IPS-11a (cell line): ENCODE results near the gene GPA33.

Experiments
- H3K4me3 ChIP-seq: one replicate; pipeline ENCODE4 v1.5.1; 2013; ENCODE audit warnings: low read depth, low read length, control low read depth

The GPA33 gene

DNA sequence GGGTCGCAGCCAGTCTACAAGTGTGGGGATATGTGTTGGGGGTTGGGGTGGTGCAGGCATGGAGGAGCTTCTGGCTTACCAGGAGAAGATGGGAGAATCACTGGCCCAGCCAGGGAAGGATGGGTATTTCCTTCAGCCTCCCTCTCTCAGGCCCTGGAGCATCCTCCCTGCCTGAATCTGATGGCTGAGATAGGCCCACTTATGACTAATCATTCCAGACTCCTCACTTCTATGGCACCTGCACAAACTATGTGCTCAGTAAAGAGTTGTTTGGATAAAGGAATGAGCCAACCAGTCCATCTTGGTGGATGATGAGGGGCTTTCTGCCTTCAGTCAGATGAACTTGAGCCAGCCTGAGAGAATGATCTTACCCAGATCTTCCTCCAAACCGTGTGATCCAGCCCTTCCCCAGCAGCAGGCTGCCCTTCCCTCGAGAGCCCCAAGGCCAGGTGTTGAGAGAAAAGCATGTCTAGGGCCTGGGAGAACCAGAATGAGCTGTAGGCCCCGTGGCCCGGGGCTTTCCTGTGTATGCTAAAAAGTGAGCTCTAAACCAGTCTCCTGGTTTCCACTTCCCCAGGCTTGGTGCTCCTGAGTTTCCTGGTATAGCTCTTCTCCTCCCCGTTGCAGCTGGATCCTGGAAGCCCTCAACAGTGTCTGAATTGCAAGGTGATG lies 1.3 kb downstream of the GPA33 start:
- no peak overlapping the region for H3K4me3 ChIP-seq

DNA sequence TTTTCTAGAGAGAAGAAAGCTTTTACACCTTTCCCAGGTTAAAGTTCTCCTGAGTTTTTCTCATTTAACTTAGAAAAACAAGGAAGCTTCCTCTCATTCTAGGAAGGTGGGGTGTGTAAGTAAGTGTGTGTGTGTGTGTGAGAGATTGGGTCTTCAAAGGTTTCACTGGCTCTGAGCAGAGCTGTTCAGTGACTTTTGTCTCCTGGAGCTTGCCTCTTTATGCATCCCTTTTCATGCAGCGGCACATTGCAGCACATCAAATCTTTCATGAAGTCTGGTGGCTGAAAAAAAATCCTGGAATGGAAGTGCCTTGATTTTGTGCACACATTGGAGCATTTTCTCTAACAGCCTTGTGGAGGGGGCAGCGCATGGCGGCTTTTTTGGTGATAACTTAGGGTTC lies 3.4 kb downstream of the GPA33 start:
- H3K4me3 ChIP-seq = no peak overlapping the region

DNA sequence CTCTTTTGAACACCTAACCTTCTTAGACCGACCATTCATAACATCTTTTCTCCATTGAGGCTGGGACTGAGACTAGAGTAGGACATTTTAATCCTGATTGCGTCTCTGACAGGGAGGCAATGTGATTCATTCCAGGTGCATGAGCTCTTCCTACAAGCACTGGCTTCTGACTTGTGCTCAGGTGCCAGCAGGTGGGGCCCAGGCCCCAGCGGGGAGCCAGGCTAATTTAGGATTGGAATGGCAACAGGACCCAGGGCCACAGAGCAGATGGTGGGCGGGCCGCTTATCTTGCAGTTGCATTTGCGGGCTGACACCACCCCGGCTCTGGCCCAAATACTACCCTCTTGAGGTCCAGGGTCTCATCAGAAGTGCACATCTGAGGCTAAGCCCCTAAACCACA lies 4.1 kb downstream of the GPA33 start:
- H3K4me3 ChIP-seq = no peak overlapping the region

DNA sequence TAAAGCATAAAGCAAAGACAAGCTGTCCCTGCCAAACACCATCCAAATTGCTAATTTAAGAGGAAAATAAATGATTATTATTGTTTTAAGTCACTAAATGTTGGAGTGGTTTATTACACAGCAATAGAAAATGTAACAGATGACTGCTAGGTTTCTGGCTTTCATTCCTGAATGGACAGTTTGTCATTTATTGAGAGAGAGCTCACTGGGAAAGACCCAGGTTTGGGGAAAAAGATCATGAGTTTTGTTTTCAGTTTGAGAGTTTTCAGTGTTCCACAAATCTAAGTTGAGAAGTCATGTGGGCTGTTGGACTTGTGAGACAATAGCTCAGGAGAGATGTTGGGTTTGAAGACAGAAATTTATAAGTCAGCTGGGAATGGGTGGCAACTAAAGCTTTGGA lies 5.4 kb downstream of the GPA33 start:
- H3K4me3 ChIP-seq = no peak overlapping the region

DNA sequence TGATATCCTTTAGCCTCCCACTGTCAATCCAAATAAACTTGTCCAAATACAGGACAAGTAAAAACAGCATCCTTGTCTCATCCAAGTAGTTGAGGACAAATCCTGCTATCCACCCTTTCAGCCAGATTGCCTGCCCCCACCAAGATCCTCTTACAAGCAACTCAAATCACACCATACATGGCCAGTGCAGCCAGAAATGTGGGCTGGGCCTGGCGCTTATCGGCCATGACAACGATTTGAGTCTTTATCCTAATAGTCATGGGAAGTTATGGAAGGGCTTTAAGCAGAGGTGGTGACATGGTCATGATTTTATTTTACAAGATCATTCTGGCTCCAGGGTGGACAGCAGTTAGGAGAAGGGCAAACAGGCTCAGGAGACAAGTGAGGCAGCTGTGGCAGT lies 6.3 kb downstream of the GPA33 start:
- H3K4me3 ChIP-seq = no peak overlapping the region

DNA sequence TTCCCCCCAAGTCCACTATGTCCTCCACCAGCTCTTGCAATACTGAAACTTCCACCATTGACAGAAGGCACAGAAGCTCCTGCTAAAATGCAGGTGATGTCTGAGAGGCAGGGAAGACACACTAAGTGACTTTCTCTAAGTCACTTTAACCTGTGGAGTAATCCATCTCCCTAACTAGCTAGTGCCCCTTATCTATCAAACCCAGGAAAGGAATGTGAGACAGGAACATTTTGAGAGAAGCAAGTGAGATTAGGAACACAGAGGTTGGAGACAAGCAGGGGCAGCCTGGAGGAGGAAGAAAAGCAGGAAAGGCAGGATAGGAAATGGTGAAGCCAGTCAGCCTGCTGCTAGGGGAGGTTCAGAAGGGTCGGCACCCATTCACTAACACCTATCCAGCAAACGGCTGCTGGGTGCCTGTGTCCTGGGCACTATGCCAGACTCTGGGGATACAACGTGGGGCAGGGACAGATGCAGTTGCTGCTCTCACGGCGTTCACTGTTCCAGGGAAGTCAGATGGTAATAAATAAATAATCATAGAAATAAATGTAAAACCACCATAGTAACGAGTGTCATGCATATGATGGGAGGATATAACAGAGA lies 7.0 kb downstream of the GPA33 start:
- H3K4me3 ChIP-seq = no peak overlapping the region

DNA sequence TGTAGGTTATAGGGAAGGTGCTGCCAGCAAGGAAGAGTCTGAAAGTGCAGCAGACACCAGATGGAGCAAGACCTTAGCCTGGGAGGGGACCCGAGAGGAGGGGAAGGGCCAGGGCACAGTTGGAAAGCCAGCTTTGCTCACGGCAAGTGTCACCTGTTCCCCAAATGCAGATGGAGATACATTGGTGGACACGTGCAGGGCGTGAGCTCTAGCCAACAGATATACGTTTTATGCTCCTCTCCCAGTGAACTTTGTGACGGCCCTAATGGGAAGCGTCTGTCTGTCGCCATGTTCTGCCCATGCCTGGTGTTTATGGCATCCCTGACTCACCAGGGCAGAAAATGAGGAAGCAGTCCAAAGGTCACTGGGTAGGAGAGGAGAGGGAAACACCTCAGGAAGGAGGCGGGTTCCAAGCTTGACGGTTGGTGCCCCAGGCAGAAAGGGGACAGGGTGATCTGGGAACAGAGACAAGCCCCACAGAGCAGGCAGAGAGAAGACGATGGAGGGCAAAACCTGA lies 7.6 kb downstream of the GPA33 start:
- no peak overlapping the region for H3K4me3 ChIP-seq

DNA sequence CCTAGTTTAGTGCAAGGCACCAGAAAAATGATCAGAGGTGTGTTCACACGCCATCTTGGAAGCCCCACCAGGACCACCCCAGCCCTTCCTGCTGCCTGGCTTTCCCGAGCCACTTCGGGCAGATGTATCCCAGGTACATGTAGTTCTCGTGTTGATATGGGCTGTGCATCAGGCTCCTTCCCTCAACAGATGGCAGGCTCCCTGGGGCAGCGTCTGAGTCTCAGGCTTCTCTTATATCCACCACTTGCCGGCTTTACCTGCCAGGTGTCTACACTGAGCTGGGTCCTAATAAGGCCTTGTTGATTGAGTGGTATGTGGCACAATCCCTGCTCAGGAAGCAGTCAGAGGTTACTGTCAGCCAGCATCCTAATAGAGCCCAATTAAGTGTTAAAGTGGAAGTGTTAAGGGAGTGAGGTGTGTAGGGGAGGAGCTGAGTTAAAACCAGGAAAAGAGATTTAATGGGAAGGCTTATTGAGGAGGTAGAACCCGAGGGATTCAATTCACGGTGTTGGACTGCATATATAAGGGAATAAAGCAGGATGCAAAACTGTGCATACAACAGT lies 8.5 kb downstream of the GPA33 start:
- no peak overlapping the region for H3K4me3 ChIP-seq

DNA sequence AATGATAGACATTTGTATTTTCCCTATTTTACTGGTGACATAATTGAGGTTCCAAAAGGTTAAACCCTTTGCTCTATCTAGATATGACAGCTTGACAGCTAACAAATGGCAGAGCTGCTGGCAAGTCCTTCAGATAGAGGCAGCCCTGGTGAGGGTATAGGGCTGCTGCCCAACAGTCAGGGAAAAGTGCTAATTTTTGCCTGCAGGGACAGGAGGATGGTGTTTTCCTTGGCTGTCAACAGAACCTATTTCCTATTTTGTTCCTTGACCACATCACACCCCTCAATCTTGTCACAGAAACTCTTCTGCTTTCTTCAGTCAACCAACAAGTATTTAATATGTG lies 12.3 kb downstream of the GPA33 start:
- H3K4me3 ChIP-seq = no peak overlapping the region

DNA sequence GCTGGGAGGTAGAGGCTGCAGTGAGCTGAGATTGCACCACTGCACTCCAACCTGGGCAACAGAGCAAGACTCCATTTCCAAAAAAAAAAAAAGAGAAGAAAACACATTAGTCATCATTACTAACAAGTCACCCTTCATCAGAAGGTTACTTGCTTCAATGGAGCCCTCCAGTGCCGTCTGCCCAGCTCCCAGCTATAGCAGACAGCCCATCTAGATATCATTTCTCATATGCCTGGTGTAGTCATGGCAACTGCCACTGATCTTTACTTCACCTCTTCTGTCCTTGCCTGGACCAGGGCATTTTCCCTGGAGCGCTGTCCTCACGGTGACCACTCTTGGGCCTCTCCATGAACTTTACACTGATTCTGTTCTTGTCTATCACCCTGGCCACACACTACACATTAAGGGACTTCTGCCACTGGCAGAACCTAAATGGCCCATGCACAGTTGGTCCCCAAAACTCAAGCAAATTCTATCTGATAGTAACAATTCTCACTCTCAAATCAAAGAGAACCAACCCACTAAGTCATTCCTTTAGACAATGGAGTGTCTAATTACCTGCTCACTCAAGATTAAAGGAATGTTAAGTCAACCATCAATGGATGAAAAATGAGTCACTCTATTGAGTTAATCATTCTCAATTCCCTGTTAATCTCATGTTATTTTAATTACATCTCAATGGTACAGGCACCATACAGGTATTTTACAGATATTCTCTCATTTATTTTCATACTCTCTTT lies 12.9 kb downstream of the GPA33 start:
- no peak overlapping the region for H3K4me3 ChIP-seq

DNA sequence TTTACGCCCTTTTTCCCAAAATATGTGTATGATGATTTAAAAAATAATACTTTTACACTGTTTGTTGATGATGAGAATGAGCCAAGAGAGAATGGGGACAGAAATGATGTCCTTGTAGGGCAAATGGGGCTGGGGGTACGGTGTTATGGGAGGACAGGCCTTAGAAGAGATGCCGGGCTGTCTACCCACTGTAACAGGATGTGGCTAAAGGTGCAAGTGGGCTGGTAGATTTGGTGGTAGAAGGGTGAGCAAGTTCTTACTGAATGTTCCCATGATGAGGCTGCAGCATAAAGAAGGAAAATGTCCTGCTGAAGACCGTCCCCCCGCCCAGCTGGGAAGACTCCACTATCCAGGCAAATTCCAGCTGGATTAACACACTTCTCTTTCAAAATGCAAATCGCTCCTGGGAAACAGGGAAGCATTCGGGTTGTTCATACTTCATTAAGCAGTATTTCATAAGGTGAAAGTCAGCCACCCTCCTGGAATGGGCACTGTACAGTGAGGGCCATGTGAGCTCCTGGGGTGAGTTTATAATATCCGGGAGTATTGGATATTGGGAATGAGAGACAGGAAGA lies 14.0 kb downstream of the GPA33 start:
- no peak overlapping the region for H3K4me3 ChIP-seq

DNA sequence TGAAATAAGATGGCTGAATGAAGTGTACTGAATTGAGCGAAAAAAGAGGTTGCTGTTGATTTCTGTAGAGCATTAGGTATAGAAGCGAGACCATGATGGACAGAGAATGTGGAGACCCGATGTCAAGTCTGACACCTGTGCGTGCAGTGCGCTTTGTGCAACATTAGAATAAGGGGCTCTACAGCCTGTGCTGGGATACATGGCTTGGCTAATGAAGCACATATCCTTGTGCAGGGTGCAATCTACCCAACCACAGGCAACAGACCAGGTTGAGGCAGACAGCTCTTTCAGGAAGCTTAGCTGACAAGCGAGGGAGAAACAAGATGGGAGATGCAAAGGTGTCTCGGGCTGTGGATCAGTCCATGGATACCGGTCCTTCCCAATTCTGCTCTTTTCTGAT lies 18.9 kb downstream of the GPA33 start:
- no peak overlapping the region for H3K4me3 ChIP-seq

DNA sequence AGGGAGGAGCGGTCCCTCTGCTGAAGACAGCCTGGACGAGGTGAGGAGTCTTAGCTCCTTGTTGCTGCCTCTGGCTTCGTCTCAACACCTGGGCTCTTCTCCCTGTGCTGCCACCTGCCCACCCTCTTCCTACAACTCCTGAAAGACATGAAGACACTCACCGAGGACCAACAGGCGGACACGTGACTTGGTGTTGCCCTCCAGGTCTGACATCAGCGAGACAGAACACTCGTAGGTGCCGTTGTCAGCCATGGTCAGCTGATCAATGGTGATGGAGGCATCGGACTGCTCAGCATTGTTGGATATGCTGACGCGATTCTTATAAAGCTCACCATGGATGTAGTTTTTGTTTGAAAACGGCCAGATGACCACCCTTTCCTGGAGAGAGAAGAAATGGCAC lies 21.4 kb downstream of the GPA33 start:
- H3K4me3 ChIP-seq = no peak overlapping the region

DNA sequence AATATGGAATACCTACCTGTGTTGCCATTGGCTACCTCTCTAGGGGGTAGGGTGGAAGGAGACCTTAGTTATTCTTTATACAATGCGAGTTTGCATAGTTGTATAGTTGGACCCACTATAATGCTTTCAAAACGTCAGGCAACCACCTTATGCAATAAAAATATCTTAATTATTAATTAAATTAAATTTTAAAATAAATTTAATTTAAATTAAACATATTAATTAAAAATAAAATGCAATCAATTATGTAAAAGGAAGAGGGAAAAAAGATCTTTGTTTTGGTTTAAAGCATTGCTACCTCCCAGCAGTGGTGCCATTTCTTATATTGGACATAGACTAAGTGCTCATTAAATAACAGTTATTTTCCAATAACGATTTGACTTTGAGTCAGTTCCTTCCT lies 22.3 kb downstream of the GPA33 start:
- no peak overlapping the region for H3K4me3 ChIP-seq

DNA sequence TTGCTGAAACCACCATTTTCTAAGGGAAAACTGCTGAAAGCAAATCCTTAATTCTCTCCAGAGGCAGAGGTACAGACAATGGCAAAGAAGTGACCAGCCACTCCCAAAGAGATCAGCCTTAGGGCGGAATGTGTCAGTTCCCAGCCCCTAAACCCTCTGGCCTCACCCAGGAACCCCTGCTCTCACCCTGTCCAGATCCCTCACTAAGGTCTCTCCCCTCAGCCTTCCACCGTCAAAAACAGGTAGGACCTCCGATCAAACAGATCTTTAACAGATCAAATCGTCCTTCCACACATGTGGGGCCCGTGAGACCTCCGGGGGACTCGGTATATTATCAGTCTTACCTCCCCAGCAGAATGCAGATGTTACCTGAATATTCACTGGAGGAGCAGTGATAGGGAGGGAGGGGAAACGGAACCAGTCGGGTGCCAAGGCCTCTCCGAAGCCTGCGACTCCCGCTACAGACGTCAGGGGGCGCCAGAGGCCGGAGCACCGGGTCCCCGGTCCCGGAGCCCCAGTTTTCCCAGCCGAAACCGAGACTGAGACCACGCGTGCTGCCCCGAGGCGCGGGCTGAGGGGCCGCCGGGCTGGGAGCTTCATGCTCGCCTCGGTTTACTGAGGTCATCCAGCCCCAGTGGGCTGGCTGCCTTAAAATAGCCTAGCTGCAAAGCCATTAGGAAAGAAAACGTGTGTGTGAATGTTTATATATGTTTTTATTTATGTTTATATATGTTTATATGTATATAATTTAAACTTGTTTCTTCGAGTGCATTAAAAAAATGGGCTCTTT lies 23.6 kb downstream of the GPA33 start:
- H3K4me3 ChIP-seq = no peak overlapping the region

DNA sequence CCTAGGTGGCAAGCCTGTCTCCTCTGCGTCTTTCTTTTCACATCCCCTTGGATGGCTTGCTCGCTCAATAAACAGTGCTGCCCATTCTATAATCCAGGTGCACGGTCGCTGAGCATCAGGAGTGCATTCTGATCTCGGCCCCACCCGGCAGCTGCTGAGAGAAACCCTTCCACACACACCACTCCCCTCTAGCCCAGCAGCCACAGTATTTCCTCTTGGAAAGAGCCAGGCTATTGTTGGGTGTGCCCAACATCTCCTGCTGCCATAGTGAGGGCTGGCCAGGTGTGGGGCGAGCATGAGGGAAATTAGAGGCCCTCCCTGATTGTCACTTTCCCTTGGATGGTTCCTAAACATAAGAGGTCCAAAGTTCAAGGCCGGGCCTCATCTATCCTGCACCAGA lies 24.7 kb downstream of the GPA33 start:
- H3K4me3 ChIP-seq = no peak overlapping the region

DNA sequence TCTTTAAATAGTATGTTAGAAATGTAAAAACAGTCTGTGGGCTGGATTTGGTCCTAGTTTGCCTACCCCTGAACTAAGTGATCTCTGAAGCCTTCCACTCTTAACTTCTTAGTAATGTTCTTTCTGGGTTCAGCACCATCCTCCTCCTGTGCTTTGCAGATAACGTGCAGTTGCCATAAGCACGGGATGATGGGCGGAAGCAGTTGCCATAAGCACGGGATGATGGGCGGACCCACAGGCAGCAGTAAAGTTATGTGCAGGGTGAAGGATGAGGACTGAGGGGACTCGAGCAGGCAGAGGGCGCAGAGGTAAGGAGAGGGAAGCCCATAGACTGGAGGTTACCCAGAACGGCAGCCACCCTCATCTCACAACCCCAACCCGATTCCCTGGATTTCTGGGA lies 25.6 kb downstream of the GPA33 start:
- H3K4me3 ChIP-seq = no peak overlapping the region

DNA sequence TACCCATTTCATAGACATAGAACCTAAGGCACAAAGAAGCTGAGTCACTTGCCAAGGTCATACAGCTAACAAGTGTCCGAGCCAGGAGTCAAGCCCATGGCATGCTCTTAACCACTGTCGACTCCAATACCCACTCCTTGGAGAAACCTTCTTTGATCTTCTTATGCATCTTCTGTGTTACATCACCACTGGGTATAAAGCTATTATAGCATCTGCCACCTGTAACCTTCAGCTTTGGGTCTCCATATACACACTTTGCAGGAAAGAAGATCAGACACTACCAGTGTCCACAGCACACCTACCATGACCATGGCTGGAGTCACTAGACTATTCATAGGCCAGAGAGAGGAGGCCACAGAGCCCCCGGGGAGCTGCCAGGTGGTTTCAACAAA lies 29.1 kb downstream of the GPA33 start:
- H3K4me3 ChIP-seq = no peak overlapping the region

DNA sequence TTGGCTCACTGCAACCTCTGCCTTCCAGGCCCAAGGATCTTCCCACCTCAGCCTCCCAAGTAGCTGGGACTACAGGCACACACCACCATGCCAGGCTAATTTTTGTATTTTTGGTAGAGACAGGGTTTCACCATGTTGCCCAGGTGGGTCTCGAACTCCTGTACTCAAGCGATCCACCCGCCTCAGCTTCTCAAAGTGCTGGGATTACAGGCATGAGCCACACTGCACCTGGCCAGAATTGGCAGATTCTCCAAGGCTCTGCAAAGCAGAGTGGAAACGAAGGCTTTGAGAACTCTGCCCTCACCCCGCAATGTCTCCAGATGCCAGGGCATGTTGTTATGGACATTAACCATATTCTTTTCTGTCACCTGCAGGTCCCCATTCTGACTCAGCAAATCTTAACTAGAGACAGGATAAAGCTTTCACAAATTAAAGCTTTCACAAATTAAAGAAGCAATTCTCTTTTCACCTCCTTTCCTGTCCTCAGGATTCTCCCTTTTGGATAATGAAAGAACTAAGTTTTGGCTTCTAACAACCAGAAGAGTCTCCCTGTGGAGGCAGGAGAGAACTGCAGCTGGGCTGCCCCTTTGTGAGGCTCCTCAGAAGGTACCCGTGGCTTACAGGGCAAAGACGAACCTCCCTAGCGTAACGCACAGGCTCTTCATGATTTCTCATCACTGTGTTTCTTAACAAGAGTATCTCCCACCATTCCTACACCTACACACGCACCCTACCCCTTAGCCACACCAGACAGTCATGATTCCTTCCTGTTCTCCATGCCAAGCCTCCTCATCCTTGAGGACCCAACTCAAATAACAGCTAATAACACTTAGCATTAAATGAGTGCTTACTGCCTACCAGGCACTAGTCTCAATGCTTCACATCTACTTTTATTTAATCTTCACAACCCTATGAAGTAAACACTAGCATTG lies 29.8 kb downstream of the GPA33 start:
- H3K4me3 ChIP-seq = no peak overlapping the region

DNA sequence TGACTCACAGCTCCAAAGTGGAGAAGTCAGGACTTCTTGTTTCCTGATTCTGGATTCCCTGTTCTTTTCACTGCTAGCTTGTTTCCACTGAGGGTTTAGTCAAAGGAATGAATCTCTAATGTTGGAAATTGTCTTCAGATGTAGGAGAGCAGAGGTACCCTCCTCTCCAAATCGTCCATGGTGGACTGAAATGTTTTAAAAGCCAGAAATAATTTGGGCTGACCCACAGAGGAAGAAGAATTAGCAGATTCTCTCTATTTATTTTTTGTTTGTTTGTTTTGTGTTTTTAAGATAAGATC lies 30.4 kb downstream of the GPA33 start:
- H3K4me3 ChIP-seq = no peak overlapping the region
